Keratinocyte (primary cell): ENCODE measurements around the gene MGAT5.

Experiments
- CTCF ChIP-seq, 3 experiments: IDR thresholded peaks in 1 of 3; conservative IDR thresholded peaks in 1 of 3; optimal IDR thresholded peaks in 1 of 3; 2 replicates in 2 of 3; 3 replicates in 1 of 3; pipeline versions ENCODE3 to v1.5.1; 2011; ENCODE audit warnings: low read length in 3 of 3, mild to moderate bottlenecking in 3 of 3, moderate library complexity in 2 of 3, control low read depth in 1 of 3, inconsistent platforms in 1 of 3; ENCODE audit not compliant: insufficient read depth in 2 of 3; ENCODE audit errors: extremely low read depth in 1 of 3
- EZH2 ChIP-seq: IDR thresholded peaks from one replicate; pipeline ENCODE4 v1.6.1; 2012; ENCODE audit warnings: inconsistent platforms, mild to moderate bottlenecking, low read length, moderate library complexity

GRCh38 chr2:134207589-134208209 lies 46.2 kb upstream of the MGAT5 start:
- peak; percentile 85 to 91 (median 88) for TF ChIP-seq CTCF (optimal IDR thresholded peaks at IDR 0.05 in 1 of 3, IDR thresholded peaks at IDR 0.05 in 1 of 3, conservative IDR thresholded peaks at IDR 0.05 in 1 of 3; ENCODE audit: extremely low read depth in 1 of 3, insufficient read depth in 2 of 3, low read length in 3 of 3)
- TF ChIP-seq EZH2, result no peak
